Measurements from ENCODE around the gene CTNNA3. TPM values are rescaled to one million over a fixed set of nuclear protein-coding genes. Genes with fewer than 3 reads are reported as not detected.

The CTNNA3 gene
- total RNA-seq, 1 donor from 2014 or later: 0.46 TPM

DNA sequence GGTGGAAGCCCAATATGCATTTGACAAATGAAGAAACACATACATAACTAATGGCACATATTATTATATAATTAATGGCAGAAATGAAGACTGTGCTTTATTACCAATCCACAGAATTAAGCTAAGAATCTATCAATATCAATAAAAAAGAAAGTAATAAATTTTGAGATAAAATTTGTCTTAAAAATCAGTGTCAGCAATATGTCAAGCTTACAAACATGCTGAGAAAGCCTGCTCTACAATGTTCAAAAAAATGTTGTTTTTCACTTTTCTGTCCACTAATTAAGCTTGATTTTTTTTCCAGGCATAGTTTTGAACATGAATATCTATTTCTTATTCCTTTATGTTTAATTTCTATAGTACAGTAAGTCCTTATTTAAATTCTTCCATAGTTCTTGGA lies 1491.2 kb downstream of the CTNNA3 start:
- DNase-seq (ENCODE audit: low read depth): no peak
- TF ChIP-seq, protein P1, sequence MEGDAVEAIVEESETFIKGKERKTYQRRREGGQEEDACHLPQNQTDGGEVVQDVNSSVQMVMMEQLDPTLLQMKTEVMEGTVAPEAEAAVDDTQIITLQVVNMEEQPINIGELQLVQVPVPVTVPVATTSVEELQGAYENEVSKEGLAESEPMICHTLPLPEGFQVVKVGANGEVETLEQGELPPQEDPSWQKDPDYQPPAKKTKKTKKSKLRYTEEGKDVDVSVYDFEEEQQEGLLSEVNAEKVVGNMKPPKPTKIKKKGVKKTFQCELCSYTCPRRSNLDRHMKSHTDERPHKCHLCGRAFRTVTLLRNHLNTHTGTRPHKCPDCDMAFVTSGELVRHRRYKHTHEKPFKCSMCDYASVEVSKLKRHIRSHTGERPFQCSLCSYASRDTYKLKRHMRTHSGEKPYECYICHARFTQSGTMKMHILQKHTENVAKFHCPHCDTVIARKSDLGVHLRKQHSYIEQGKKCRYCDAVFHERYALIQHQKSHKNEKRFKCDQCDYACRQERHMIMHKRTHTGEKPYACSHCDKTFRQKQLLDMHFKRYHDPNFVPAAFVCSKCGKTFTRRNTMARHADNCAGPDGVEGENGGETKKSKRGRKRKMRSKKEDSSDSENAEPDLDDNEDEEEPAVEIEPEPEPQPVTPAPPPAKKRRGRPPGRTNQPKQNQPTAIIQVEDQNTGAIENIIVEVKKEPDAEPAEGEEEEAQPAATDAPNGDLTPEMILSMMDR (conservative IDR thresholded peaks at IDR 0.05; ENCODE audit: low read depth, low read length): no peak
- H3K4me3 ChIP-seq (ENCODE audit: low read depth, low read length): no peak overlapping the region

DNA sequence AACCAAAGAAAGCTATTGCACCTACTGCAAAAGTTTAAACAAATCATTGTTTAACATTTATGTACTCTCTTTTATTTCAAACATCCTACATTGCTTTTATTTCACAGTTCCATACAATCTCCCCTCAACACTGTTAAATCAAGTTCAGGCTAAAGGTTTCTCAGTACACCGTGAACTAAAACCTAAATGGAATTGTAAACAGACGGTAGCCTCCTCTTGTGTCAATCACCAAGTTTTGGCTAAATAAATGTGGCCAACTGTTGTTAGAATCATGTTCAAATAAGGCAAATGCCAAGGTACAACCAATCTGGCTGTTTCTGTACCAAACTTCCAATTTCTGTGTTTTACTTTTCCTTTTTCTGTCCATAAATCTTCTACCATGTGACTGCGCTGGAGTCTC lies 1493.9 kb downstream of the CTNNA3 start:
- TF ChIP-seq, protein P1 (conservative IDR thresholded peaks at IDR 0.05; ENCODE audit: low read depth, low read length): no peak
- no peak for DNase-seq (ENCODE audit: low read depth)
- no peak overlapping the region for H3K4me3 ChIP-seq (ENCODE audit: low read depth, low read length)

DNA sequence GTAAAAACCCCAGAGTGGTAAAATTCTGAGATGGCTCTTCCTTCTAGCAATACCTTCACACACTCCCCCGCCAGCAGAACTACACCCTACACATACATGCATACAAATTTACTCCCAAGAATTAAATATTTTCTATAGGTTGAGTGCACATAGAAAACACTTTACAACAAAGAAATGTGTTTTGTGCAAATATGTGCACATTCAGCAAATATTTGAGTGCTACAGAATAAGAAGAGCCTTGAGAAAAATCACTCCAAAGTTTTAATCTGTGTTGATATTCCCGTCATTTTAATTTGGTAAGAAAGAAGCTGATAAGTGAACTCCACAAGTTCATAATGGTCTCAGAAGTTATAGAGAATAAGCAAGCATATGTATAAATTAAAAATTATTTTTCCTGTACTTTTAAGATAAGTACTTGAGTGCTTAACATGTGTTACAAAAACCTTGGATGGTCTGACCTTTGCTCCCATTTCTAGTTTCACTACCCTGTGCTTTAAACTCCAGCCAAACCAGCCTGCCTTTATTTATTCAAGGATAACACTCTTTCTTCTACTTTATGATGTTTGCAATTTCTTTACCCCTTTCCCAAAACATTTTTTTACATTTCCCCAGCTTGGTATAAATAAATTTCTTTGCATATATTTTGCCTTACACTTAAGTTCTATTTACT lies 1503.7 kb downstream of the CTNNA3 start:
- H3K4me3 ChIP-seq (ENCODE audit: low read depth, low read length): no peak overlapping the region
- no peak for DNase-seq (ENCODE audit: low read depth)
- TF ChIP-seq, protein P1 (conservative IDR thresholded peaks at IDR 0.05; ENCODE audit: low read depth, low read length): no peak

DNA sequence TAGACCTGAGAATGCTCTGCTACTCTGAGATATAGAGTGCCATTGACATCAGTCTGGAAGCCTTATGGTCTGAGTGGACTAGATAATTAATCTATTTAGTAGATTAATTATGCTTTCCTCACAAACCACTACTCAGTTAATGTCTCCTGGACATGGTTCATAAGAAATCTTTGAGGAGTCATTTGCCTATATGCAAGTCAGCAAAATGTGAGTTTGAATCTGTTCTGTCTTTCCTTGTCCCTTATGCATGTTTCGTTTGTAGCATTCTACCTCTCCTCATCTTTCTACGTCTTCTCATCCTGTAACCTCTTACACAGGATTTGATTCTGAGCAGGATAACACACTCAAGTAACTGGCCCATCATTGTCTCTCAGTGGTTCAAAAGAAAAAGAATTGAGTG lies 1505.6 kb downstream of the CTNNA3 start:
- H3K4me3 ChIP-seq (ENCODE audit: low read depth, low read length): no peak overlapping the region
- DNase-seq (ENCODE audit: low read depth): no peak
- TF ChIP-seq, protein P1 (conservative IDR thresholded peaks at IDR 0.05; ENCODE audit: low read depth, low read length): no peak

DNA sequence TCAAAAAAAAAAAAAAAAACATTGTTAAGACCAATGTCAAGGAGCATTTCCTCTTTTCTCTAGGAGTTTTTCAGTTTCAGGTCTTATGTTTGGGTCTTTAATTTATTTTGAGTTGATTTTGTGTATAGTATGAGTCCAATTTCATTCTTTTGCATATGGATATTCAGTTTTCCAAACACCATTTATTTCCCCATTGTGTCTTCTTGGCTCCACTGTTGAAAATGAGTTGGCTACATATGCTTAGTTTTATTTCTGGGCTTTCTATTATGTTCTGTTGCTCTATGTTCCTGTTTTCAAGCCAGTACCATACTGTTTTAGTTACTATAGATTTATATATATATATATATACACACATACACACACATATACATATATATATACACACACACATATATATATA lies 1506.7 kb downstream of the CTNNA3 start:
- no peak overlapping the region for H3K4me3 ChIP-seq (ENCODE audit: low read depth, low read length)
- DNase-seq (ENCODE audit: low read depth): no peak
- TF ChIP-seq, protein P1 (conservative IDR thresholded peaks at IDR 0.05; ENCODE audit: low read depth, low read length): no peak

DNA sequence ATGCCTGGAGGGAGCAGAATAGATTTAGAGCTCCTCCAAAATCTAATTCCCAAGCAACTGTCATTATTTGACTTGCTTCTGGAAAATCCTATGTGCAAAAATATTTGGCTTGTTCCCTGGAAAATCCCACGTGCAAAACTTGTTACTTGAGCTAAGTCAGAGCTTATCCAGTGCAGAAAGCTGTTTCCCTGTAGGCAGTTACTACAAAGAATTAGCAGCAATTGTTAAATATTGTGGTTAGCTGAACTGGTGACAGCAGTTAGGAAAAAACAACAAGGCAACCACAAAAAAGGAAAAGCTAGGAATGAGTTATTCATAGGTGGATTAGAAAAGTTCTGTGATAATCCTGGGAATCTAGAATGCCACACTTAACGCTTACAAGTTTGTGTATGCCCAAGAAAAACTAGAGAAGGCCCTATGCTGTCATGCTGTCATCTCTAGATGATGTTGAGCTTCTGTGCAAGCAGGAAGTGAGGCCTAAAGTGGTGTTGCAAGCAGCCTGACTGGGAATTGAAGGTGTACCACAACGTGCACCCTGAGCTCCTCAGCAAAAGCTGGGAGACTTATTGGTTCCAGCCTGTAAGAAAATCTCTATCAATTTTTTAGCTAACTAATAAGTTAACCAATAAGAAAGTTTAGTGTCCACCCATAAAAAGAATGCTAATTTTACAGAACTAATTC lies 1508.8 kb downstream of the CTNNA3 start:
- TF ChIP-seq, protein P1 (conservative IDR thresholded peaks at IDR 0.05; ENCODE audit: low read depth, low read length): no peak
- no peak for DNase-seq (ENCODE audit: low read depth)
- H3K4me3 ChIP-seq (ENCODE audit: low read depth, low read length): no peak overlapping the region

DNA sequence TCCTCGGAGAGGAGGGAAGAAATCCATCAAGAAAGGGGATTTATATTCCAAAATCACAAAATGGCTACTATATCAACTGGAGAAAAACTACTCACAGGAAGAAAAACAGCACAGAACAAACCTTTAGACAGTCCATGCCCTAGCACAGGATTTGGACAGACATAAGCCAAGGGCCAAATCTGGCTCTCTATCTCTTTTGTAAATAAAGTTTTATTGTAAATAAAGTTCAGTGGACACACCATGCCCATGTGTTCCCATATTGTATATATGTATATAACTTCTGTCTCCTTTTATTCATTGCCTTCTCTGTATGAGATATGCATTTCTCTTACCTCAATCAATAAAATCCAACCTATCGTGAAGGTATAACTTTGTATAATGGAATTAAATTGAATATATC lies 1513.0 kb downstream of the CTNNA3 start:
- TF ChIP-seq, protein P1 (conservative IDR thresholded peaks at IDR 0.05; ENCODE audit: low read depth, low read length): no peak
- no peak overlapping the region for H3K4me3 ChIP-seq (ENCODE audit: low read depth, low read length)
- no peak for DNase-seq (ENCODE audit: low read depth)
